GM12801 (cell line): Measurements from ENCODE around the gene KIF17.

Experiments
- TF ChIP-seq, protein P1 (sequence below): IDR thresholded peaks from one replicate; pipeline ENCODE4 v1.5.1; 2011; ENCODE audit warnings: control low read depth; ENCODE audit not compliant: insufficient read length; ENCODE audit errors: extremely low read depth

KIF17 gene

DNA sequence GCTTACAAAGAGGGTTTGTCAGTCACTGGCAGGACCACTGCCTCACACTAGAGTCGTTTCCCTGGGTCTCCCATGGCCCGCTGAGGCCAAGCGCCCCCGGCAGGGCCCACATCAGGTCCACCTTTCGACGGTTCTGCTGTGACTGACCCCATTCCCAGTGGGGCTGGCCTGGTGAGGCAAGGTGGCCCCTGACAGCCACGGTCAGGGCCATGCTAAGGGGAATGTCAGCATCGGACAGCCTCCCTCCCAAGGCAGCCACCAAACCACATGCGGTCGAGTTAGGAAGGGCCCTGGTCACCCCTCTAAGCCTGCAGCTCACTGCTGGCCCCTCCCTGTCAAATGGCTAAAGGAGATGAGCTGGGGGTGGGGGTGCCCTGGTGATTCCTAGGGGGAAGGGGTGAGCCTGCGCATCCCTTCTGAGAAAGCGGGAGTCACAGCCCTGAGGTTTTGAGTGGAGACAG, 2.9 kb upstream of the KIF17 start:
- TF ChIP-seq, protein P1, sequence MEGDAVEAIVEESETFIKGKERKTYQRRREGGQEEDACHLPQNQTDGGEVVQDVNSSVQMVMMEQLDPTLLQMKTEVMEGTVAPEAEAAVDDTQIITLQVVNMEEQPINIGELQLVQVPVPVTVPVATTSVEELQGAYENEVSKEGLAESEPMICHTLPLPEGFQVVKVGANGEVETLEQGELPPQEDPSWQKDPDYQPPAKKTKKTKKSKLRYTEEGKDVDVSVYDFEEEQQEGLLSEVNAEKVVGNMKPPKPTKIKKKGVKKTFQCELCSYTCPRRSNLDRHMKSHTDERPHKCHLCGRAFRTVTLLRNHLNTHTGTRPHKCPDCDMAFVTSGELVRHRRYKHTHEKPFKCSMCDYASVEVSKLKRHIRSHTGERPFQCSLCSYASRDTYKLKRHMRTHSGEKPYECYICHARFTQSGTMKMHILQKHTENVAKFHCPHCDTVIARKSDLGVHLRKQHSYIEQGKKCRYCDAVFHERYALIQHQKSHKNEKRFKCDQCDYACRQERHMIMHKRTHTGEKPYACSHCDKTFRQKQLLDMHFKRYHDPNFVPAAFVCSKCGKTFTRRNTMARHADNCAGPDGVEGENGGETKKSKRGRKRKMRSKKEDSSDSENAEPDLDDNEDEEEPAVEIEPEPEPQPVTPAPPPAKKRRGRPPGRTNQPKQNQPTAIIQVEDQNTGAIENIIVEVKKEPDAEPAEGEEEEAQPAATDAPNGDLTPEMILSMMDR = no peak

- TF ChIP-seq, protein P1 = no peak
Observed at GRCh38 chr1:20719871-20720620, 2.2 kb upstream of the KIF17 start.

DNA sequence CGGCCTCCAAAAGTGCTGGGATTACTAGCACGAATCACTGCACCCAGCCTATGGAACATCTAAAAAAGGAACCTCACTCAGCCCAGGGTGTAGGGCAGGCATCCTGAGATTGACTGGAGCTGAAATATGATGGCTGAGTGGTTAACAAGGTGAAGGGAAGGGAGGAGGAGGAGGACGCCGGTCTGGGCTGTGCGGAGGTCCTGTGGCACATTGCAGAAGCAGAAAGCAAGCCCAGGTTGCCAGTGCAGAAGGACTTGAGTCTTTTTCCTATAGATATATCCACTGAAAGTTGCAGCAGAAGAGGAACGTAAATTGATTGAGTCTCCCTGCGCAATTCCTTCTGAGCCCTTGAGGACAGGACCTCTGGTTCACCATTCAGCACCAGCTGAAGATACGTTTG, 1.5 kb upstream of the KIF17 start:
- TF ChIP-seq, protein P1 = no peak

- TF ChIP-seq, protein P1 = no peak
Observed at GRCh38 chr1:20716232-20716631, 1.6 kb downstream of the KIF17 start.

DNA sequence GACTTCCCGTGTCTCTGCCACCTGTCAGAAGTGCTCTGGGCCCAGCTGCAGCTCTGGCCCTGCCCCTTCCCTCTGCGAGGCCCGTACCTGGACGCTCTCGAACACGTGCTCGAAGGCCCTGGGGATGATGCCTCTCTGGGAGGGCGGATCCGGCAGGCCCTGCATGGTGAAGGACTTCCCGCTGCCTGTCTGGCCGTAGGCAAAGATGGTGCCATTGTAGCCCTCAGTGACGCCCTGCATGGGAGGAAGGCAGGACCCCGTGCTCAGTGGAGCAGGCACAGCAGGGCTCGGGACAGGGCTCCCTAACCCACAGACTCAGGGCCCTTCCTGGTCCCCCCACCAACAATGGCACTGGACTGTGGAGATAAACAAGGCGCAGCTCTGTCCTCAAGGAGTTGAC, 2.4 kb downstream of the KIF17 start:
- TF ChIP-seq, protein P1 = no peak

DNA sequence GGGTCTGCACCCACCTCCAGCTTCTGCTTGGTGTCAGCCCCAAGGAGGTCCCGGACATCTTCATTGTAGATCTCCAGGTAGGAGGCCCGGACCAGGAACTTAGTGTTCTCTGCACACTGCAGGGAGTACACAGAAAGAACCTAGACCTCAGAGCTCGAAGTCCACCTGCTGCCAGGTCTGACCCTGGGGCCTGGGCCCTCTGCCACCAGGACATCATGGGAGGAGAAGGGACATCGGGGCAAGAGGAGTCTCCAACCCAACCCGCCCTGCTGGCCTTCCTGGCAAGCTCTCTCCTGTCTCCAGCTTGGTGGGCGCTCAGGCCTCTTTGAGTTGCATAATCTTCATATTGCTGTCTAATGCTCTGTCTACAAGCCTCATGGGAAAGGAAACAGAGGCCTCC, 4.4 kb downstream of the KIF17 start:
- TF ChIP-seq, protein P1 = no peak

DNA sequence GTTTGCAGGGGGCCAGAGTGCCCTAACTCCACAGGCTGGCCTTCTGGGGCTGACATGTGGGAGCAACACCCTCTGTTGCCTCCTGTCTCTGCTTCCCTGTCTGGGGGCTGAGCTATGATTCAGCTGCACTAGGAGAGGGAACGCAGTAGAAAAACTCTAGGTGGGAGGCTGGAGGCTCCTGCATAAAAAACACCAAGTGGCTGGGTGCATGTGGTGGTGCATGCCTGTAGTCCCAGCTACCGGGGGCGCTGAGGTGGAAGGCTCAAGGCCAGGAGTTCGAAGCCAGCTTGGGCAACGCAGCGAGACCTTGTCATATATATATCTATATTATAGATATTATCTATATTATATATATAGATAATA, 5.6 kb downstream of the KIF17 start:
- TF ChIP-seq, protein P1 = no peak
